HCEC 1CT (cell line): ENCODE results near the gene KCNH1.

ENCODE experiments used
- DNase-seq: peaks from one replicate; pipeline ENCODE4 v3.0.0-alpha.2; 2017

The KCNH1 gene

DNA sequence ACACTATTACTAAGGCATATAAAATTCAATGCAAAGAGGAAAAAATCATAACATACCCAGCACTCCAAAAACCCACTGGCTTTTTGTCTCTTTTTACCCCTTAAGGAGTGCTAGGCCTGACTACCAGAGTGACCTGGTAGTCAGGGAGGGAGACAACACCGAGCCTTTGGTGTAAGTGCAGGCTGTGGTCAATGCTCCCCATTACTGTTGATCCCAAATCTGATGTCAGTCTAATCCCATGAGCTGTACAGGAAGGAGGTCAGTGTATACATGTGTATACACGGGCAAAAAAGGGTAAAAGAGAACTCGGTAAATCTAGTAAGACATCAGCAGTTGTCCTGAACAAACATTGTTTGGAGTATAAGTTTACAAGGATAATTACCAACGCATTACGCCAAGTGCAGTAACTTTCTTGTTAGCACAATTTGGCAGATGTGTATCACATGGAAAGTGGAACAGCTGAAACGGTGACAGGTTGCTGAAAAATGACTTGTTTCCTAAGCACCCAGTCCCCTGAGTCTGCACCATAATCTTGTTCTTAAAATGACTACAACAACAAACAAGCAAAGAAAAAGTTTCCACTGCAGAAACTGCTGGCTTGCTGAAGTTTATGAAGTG, 217.9 kb downstream of the KCNH1 start:
- no peak for DNase-seq

DNA sequence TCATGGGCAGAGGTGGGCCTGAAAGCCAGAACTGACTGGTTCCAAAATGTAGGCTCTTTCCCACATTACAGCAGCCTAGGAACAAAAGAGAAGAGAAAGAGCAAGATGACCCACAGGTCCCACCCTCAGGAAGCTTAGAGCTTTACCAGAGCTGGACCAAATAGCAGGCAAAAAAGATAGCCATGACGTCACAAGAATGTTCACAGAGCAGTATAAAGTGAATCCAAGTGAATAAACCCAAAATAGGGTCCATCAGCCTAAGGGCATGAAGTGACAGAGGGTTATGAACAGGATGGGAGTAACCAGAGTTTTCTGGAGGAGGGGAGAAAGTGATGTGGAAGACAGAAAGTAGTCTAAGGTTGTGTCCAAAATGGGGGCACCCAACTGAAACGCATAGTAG, 221.2 kb downstream of the KCNH1 start:
- DNase-seq = no peak

DNA sequence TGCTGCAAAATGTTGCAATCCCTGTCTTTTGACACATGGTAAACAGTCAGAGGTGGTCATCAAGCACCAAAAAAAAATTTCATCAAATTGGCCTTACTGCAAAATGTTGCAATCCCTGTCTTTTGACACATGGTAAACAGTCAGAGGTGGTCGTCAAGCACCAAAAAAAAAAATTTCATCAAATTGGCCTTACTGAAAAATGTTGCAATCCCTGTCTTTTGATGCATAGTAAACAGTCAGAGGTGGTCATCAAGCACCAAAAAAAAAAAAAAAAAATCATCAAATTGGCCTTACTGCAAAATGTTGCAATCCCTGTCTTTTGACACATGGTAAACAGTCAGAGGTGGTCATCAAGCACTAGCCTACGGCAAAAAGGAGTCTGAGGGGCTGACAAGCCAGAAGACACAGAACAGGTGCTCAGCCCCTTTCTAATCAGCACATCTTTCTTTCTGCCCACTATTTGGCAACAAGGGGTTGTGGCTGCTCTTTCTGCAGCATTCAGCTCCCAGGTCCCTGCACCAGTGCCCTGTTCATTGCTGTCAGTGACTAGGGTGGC, 223.8 kb downstream of the KCNH1 start:
- no peak for DNase-seq

DNA sequence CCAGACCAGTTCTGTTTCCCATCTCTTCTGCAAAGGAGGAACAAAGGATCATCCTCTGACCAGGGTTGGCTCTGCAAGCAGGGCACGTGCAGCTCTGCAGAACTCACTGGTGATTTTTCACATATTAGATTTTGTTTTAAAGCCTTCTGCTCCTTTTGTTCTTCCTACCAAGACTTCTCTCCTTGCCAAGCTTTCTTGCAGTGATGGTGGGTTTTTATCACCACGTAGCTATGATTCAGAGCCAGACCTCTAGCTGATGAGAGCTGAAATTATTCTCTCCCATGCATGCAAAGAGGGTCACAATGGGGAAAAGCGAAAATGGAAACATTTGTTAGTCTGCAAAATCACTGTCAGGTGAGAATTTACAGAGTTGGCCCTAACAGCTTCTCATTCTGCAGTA, 225.2 kb downstream of the KCNH1 start:
- DNase-seq = no peak

DNA sequence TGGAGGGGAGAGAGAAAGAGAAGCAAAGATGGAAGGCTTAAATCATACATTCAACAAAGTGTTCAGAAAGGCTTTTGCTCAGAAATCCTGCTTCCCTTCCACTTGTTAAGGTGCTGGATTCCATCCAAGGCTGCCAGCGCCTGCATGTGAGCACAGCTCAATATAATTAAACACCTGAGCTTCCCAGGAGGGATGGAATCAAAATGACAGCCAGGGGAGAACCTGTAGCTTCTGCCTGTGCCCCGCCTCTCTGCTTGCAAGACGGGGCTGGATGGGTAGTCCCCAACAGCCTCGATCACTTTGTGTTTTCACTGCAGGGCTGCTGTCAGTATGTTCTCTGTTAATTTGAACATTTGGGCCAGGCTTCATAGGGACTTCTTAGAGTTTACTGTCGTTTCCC, 225.7 kb downstream of the KCNH1 start:
- no peak for DNase-seq

DNA sequence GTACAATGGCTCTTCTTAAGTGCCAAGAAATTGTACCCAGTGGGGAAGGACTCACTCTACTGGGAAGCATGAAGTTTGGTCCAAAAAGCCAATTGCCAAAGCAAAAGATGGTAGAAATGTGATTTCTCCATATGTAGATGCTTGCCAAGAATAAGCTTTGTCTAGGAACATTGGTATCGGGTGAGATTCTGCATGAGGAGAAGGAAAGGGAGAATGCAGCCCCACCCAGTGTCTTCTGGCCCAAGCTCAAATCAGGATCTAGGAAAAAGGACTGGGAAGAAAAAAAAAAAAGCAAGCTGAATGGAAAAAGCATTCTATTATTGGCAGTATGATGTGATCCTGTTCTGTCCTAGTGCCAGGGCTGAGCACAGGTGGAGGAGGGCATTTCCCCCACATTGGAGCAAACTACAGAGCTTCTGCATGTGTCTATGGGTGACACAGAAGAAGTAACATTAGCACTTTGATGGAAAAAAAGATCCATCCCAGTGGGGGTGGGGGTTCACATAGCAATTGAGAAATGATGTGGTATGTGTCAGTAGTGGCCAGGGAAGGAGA, 226.6 kb downstream of the KCNH1 start:
- no peak for DNase-seq

DNA sequence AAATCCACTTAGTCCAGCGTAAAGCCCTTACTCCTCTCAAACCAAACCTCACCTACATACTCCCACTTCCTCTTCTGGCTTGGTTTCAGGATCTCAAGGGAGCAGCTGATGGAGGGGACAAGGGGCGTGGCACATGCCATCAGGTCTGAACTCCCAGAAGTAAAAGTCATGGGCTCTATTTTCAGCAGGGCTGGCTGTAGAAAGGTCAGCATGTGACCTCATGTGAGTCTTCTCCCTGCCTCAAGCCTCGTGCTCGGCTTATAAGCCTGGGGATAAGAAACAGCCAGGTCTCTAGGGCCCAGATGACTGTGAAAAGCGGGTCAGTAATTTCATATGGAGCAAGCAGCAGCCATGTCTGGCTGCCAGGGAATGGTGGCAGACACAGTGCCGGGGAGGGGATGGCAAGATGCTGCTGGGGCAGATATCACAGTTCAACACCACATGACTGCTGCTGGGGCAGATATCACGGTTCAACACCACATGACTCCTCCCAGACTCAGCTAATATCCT, 227.9 kb downstream of the KCNH1 start:
- DNase-seq = no peak

DNA sequence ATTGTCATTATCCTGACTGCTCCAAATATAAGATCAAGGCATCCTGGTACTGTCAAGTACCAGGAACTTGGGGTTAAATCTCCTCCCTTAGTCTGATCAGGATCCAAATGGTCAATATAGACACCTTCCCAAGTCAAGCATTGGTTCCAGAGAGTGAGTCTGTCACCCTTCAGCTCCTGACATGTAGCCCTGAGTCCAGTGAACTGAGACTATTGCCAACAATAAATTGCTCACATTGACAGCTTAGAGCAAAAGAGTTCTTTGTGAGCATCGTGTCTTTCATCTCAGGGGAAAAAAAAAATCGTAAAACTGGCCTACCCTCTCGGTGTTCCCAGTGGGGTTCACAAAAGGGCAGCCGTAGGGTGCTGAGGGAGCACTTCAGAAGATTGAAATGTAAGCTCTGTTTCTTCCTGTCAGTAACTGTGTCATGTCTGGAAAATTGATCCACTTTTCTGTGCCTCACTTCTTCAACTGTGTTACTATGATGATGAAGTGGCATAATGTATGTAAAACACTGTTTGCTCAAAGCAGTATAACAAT, 228.5 kb downstream of the KCNH1 start:
- DNase-seq = no peak

DNA sequence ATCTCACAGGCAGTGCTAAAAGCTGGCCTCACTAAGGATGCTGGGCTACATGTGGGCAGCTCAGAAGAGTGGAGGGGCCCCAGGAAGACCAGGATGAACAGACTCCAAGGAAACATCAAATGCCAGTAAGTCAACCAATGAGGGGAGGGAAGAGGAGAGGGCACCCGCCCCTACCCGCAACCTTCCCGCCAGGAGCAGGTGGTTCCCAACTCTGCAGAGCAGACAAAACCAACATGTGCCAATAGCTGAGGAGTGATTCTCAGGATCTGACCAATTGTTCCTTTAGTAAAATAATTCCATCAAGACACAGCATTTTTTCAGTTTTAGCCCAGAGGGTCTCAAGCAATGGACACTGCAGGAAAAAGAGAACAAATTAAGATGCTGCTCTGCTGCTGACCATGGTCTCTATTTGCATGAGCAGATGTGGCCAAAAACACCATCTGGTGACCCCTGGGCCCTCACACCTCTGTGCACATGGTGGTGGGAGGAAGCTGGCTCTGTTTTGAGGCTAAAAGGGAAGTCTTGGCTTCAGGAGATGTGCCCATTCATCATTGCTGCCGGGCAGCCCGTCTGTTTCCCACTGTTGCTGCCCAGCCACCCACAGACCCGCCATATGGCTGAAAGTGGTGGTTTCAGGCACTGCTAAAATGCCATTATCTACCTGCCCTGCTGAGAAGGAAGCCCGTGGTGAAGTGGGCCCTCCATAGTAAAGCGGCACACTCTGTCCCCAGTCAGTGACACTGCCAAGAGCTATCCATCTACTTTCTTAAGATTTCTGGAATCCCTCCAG, 231.8 kb downstream of the KCNH1 start:
- DNase-seq = no peak

DNA sequence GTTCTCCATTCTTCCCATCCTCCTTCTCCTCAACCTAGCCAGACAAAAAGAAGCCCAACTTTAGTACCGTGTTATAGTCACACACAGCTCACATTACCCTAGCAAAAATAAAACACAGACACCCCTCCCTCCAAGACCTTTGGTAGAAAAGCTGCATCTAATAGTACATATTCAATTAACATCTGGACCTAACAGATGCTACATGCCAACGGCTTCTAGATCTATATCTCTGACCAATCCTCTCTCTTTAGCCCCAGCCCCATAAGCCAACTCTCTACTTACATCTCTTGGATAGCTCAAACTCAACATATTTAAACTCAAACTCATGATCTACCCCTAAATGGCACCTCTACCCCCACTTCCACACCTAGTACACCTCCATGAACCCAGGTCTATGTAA, 233.1 kb downstream of the KCNH1 start:
- DNase-seq = no peak

DNA sequence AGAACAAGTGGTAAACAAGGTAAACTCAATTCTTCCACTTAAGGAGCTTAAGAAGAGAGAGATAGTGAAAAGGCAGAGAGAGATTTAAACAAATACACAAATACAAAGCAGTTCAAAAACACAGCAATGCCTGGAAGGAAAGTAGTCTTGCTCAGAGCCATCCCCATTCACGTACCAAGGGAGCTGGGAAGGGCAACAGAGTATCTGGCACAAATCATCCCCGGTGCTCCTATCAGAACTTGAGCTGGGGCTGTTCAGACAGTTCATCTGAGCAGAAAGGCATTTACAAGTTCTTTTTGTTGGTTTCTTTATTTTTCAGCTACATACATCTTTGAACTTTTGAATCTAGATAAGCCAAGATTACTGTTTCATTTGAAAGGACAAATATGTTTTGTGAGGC, 233.9 kb downstream of the KCNH1 start:
- no peak for DNase-seq

DNA sequence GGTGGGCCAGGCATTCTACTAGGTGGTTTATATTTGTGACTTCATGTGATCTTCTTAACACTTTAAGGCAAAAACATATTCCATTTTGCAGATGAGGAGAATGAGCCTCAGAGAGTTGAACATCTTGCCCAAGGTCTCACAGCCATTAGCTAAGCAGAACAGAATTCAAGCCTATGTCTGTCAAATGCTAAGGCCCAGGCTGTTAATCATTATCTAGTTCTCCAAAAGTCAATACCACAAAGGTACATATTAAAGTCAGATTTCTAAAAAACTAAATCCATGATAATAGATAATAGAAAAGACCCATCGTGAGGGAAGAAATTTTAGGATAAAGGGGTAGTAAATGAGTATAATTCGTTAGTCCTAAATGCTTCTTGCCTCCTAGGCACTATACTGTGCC, 234.3 kb downstream of the KCNH1 start:
- no peak for DNase-seq

DNA sequence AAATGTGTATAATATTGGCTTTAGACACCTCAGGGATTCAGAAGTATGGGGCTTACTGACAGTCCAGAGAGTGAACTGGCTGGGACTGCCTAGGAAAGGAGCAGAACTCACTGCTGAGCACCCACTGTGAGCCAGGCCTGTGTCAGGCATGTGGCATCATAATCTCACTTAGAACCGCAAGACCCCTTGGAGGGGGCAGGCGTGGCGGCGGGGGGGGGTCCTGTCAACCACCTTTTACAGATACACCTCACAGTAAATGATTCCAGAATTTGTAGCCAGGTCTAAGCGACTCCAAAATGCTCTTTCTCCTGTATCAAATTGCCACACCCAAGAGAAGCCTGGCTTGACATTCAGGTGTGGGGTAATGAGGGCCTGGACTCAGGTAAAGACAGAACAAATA, 235.5 kb downstream of the KCNH1 start:
- DNase-seq = no peak

DNA sequence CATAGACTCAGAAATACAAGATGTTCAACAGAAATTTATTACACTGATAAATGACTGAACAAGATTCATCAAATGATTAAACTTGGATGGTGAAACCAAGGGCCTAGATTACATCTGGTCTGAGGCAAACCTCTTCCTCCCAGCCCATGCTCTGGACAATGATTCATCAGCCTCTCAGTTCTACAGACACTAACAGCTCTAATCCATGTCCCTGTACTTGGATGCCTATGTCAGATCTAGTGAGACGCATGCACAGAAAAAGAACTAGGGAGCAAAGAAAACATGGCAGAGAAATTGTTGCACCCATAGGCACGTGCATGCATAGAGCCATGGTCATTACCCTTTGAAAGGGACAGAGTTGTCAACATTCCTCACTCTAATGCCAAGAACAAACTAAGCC, 250.1 kb downstream of the KCNH1 start:
- DNase-seq = no peak

DNA sequence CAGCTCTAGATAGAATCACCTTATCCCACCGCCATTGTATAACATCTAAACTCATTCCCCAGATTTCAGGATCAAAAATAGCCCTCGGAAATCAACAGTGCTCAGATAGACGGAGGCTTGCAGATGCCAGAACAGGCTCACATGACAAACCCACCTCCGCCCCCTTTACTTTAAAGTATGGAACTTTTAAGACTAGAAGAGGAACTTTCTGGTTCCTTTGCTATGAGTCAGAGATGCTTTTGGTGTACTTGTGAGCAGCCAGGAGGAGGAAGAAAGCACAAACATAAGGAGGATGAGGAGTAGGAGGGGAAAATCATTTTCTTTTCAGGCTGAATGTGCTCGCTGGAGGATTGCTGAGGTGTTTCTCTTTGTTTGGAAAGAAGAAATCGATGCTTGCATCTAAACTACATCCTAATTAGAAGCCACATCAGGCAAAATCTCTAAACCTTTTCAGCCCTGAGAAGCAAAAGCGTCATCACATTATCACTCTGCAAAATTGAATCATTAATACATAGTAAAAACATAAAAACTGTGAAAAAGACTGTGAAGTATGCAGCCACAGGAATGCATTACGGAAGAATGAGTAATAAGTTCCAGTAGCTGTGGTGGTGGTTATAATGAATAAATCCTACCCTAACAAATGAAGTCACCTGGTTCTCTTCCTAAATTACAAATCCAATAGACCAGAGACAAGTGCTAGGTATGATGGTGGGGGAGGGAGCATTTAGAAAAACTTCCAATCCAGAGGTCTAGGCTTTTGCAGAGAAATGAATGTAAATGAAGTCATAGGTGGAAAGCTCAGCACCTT, 251.3 kb downstream of the KCNH1 start:
- DNase-seq = peak; percentile 8

DNA sequence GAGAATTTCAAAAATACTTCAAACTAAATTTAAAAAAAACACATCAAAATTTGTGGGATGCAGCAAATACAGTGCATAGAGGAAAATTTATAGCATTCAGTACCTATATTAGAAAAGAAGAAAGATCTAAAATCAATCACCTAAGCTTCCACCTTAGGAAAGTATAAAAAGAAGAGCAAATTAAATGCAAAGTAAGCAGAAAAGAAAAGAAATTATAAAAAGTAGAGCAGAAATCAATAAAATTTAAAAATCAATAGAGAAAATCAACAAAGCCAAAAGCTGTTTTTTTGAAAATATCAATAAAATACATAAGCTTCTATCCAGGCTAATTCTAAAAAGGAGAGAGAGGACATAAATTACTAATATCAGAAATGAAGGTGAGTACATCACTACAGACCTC, 255.4 kb downstream of the KCNH1 start:
- no peak for DNase-seq

DNA sequence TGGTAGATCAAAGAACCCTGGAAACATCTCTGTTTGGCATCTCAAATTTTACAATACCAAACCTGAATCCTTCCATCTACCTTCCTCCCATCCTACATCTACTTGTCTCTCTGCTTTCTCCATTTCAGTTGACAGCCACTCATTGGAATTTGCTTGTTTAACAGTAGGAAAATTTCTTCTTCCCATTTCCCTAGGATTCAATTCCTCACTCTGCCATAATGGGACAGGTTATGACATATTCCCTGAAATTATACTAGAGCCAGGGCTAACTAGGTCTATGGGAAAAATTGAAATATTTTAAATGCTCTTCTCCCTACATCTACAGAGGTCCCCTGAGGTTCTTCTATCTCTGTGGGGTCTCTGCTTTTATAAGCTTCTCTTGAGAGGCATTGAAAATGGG, 257.7 kb downstream of the KCNH1 start:
- no peak for DNase-seq

DNA sequence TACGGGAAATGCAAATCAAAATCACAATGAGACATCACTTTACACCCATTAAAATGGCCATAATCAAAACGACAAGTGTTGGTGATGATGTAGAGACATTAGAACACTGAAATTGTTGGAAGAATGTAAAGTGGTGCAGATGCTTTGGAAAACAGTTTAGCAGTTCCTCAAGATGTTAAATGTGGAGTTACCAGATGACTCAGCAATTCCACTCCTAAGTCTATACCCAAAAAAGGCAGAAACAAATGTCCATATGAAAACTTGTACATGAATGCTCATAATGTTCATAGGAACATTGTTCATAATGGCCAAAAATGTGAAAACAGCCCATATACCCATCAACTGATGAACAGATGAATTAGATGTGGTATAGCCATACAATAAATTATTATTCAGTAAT, 267.4 kb downstream of the KCNH1 start:
- DNase-seq = no peak

DNA sequence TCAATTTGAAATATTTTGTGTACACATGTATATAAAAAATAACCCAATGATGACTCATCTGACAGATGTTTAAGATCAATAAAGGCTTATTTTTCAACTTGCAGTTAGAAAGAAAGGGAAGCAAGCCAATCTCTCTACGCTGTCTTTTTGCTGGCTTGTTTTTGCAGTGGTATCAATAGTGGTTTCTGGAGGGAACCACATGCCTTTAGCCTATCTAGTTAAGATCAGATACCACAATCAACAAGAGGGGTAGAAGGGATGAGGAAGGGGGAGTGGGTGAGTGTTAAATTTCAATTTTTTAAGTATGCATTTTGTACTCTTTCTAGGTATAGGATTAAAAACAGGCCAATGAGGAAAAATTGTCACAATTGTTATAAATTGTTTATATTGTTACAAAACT, 276.2 kb downstream of the KCNH1 start:
- DNase-seq = no peak

DNA sequence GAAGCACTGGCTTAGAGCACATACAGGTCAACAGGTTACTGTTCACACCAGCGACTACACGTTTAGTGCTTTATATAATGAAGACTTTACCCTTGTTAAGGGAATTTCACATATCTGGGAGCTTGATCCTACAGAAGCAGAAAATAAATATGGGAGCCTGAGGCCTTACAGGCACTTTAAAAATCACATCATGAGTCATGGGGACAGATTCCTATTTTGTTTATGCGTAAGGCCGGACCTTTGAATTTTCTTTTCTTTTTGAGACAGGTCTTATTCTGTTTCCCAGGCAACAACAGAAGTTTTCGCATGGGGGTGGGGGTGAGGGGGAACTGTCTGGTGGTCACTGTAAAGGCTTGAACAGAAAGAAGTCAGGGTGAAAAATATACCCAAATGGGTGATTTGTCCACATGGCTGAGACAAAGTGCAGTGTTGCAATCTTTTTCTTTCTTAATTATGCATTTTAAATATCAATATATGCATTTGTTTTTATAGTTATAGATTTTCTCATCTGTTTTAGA, 276.7 kb downstream of the KCNH1 start:
- DNase-seq = no peak

DNA sequence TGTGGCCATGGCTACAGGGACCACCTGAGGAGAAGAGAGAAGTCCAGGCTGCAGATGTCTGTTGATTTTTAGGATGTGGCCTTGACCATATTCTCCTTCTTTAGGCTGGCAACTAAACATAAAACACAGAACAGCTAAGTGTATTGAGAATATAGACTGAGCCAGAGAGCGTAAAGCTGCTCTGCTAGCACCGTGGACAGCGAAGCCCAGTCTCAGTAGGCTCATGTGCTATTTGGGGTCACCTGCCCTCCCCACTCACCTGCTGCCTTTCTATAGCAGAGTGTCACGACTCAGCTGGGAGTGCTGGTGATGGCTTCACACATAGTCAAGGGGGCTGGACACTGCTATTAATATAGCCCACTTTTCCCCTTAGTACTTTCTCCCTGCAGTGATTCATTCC, 278.5 kb downstream of the KCNH1 start:
- no peak for DNase-seq

DNA sequence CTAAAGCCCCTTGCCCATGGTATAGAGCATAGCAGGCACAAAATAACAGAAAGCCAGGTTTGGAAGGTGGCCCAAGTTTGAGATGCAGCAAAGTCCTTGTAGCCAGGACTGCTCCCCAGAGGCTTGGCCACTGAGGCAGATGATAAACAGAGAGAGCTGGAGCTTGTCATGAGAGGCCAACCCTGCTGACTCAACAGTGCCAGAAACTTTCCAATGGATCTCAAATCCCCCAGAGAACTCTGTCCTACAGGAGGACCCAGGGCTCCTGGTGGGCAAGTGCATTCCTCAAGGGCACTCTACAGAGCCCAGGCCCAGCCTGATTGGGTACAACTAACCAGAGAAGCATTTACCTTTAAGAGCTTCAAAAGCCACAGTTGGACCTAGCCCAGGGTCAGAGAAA, 280.7 kb downstream of the KCNH1 start:
- no peak for DNase-seq

DNA sequence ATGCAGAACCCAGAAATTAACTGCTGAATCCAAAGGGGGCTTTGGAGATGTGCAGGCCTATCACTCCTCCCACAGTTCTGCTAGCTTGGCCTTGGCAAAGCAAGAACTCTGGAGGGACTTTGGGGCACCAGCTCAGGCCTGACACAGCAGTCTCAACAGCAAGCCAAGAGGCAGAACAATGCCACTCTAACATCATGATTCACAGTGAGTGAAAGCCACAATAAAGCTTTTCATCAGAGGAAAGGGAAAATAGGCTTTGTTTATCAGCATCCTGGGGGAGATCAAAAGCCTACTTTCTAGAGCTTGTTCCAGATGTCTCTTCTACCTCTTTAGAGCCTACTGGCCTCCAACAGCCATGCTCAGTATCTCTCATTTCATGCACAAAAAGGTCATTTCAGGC, 283.4 kb downstream of the KCNH1 start:
- no peak for DNase-seq
